Neural cell (in vitro differentiated cells): ENCODE measurements around the gene GATM. TPM values are rescaled to one million over a fixed set of nuclear protein-coding genes. Genes with fewer than 3 reads are reported as not detected.

Source experiments
- H2AFZ ChIP-seq: fragments of 200-600, 300-800 bp; sonication (generic), shearing (Covaris generic); 2 replicates; pipeline ENCODE4 v1.6.0; 2014; ENCODE audit warnings: low read depth, mild to moderate bottlenecking, antibody characterized with exemption, low read length, moderate library complexity
- H3F3A ChIP-seq: fragments of 200-600 bp; shearing (Covaris generic); 2 replicates; pipeline ENCODE4 v1.6.1; 2016; ENCODE audit warnings: mild to moderate bottlenecking, moderate library complexity, mixed read lengths, antibody characterized with exemption, low read length; ENCODE audit not compliant: insufficient read depth, poor library complexity, severe bottlenecking
- H3K27ac ChIP-seq: fragments of 200-600, 300-800 bp; sonication (generic), shearing (Covaris generic); 2 replicates; pipeline ENCODE4 v1.5.1; 2014; ENCODE audit warnings: mild to moderate bottlenecking, low read length, moderate library complexity
- H3K27me3 ChIP-seq: fragments of 300-800, 200-600 bp; sonication (generic), shearing (Covaris generic); 2 replicates; pipeline ENCODE4 v1.6.0; 2014; ENCODE audit warnings: mild to moderate bottlenecking, low read depth, low read length, moderate library complexity; ENCODE audit not compliant: insufficient read depth
- H3K36me3 ChIP-seq: fragments of 300-800, 200-600 bp; sonication (generic), shearing (Covaris generic); 2 replicates; pipeline ENCODE4 v1.5.1; 2014; ENCODE audit warnings: mild to moderate bottlenecking, antibody characterized with exemption, low read length, moderate library complexity; ENCODE audit not compliant: insufficient read depth
- H3K4me2 ChIP-seq: fragments of 300-800, 200-600 bp; sonication (generic), shearing (Covaris generic); 2 replicates; pipeline ENCODE4 v1.6.0; 2014; ENCODE audit warnings: mild to moderate bottlenecking, low read length
- H3K4me3 ChIP-seq: fragments of 300-800, 200-600 bp; sonication (generic), shearing (Covaris generic); 2 replicates; pipeline ENCODE4 v1.5.1; 2014; ENCODE audit warnings: mild to moderate bottlenecking, low read length, moderate library complexity
- H3K79me2 ChIP-seq: fragments of 200-600 bp; shearing (Covaris generic); replicated peaks from 2 replicates; pipeline ENCODE4 v1.6.0; 2014; ENCODE audit warnings: mild to moderate bottlenecking, low read length, moderate library complexity; ENCODE audit not compliant: insufficient read depth
- H3K9ac ChIP-seq: fragments of 300-800, 200-600 bp; sonication (generic), shearing (Covaris generic); 2 replicates; pipeline ENCODE4 v1.6.1; 2016; ENCODE audit warnings: mild to moderate bottlenecking, low read length, mixed read lengths
- H3K9me2 ChIP-seq: fragments of 200-600 bp; shearing (Covaris generic); 2 replicates; pipeline ENCODE4 v1.6.1; 2016; ENCODE audit warnings: mild to moderate bottlenecking, low read length, mixed read lengths; ENCODE audit not compliant: insufficient read depth
- H3K9me3 ChIP-seq: fragments of 200-600, 300-800 bp; sonication (generic), shearing (Covaris generic); 2 replicates; pipeline ENCODE4 v1.6.1; 2016; ENCODE audit warnings: mild to moderate bottlenecking, mixed run types, low read length, moderate library complexity, mixed read lengths
- H4K20me1 ChIP-seq: fragments of 200-600 bp; shearing (Covaris generic); 2 replicates; pipeline ENCODE4 v1.6.1; 2016; ENCODE audit warnings: mild to moderate bottlenecking, mixed run types; ENCODE audit not compliant: insufficient read depth
- CTCF ChIP-seq: fragments of 450-650 bp; IDR thresholded peaks from 2 replicates; pipeline ENCODE4 v1.5.1; 2014; ENCODE audit warnings: antibody characterized with exemption, mild to moderate bottlenecking, moderate library complexity; ENCODE audit not compliant: poor library complexity, severe bottlenecking
- MXI1 ChIP-seq: fragments of 450-650 bp; conservative IDR thresholded peaks from 2 replicates; pipeline ENCODE4 v1.6.1; 2014; ENCODE audit warnings: antibody characterized with exemption, mild to moderate bottlenecking; ENCODE audit not compliant: poor library complexity, severe bottlenecking
- REST ChIP-seq: IDR thresholded peaks from 2 replicates; pipeline ENCODE4 v1.6.1; 2012; ENCODE audit warnings: borderline replicate concordance
- TAF1 ChIP-seq: IDR thresholded peaks from 2 replicates; pipeline ENCODE4 v1.6.1; 2012; ENCODE audit warnings: low read depth
- polyA plus RNA-seq: library from polyadenylated mRNA; depleted of rRNA; stranded (reverse); fragments of >200 nt; gene quantifications from 2 replicates; pipeline ENCODE4 v1.2.3, GENCODE V29; 2014

GATM gene
- polyA plus RNA-seq, 1 donor from 2014 or later: 13.3 TPM

DNA sequence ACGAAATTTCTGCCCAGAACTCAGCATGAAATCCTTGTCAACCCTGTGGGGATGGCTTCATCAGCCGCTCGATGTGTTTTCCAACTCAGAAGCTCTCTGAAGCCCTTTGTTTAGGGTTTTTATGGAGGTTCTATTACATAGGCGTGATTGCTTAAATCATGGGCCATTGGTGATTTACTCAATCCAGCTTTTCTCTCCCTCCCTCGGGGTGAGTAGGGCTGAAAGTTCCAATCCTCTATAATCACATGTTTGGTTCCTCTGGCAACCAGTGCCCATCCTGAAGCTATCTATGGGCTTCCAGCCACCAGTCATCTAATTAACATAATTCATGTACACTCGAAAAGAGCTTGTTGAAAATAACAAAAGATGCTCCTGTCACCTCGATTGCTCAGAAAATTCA, 51.6 kb downstream of the GATM start:
- H3K4me3 ChIP-seq: no peak overlapping the region
- H3K4me2 ChIP-seq: no peak overlapping the region
- no peaks in the 10 kb centered on the region for H3K27me3 ChIP-seq
- H3K36me3 ChIP-seq: no peaks in the 10 kb centered on the region
- no peak overlapping the region for H2AFZ ChIP-seq
- no peak overlapping the region for H3K9ac ChIP-seq
- no peak overlapping the region for H3K27ac ChIP-seq
- no peaks in the 10 kb centered on the region for H3K79me2 ChIP-seq
- H3F3A ChIP-seq: no peaks in the 10 kb centered on the region
- no peaks in the 10 kb centered on the region for H4K20me1 ChIP-seq
- H3K9me2 ChIP-seq: no peaks in the 10 kb centered on the region
- TF ChIP-seq CTCF (no peak), MXI1 (no peak), REST (no peak)
- no peaks in the 10 kb centered on the region for H3K9me3 ChIP-seq

DNA sequence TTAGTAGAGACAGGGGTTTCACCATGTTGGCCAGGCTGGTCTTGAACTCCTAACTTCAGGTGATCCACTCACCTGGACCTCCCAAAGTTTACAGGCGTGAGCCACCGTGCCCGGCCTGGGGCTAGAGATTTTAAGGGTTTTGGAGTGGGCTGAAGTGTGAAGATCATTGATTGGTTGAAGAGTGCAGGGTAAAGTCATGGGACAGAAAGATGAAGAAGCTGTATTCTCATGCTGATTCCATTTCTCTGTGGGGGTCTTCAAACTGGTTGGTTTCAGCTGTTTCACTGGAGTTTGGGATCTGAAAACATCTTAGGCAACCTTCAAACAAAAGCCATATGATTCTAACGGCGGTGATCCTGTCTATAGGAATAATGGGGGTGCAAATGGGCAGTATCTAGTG, 52.1 kb downstream of the GATM start:
- Histone ChIP-seq H2AFZ (no peak overlapping the region), H3K36me3 (no peaks in the 10 kb centered on the region), H3K4me2 (no peak overlapping the region), H4K20me1 (no peaks in the 10 kb centered on the region), H3K9ac (no peak overlapping the region), H3K9me2 (no peaks in the 10 kb centered on the region), H3F3A (no peaks in the 10 kb centered on the region), H3K27me3 (no peaks in the 10 kb centered on the region), H3K27ac (no peak overlapping the region), H3K4me3 (no peak overlapping the region), H3K79me2 (no peaks in the 10 kb centered on the region), H3K9me3 (no peaks in the 10 kb centered on the region)
- TF ChIP-seq REST: no peak
- no peak for TF ChIP-seq TAF1
